NCI-H460 (cell line): Measurements from ENCODE around the gene TMEM126B. TPM values are rescaled to one million over a fixed set of nuclear protein-coding genes. Genes with fewer than 3 reads are reported as not detected.
"Not testable (repeated sequence)": the region's sequence is repeated elsewhere in the genome, so short reads cannot be mapped to it uniquely, and the experiment has no call there.

ENCODE experiments used
- DNase-seq: peaks from one replicate; pipeline ENCODE4 v3.0.0-alpha.2; 2016; ENCODE audit warnings: low read depth; ENCODE audit errors: extremely low read depth
- polyA plus RNA-seq: library from polyadenylated mRNA; depleted of rRNA; stranded (reverse); fragments of >200 nt; gene quantifications from 2 replicates; pipeline ENCODE4 v1.2.3, GENCODE V29; 2014; cell fraction: nucleus; rRNA removed
- total RNA-seq: library from RNA; depleted of rRNA; stranded (reverse); fragments of >200 nt; shearing (Covaris generic); gene quantifications from 2 replicates; pipeline ENCODE4 v1.2.3, GENCODE V29; 2014; rRNA removed

Gene TMEM126B
- 64.2 and 65.0 TPM in 2 replicates for total RNA-seq
- polyA plus RNA-seq: 54.8 and 89.4 TPM in 2 replicates

DNA sequence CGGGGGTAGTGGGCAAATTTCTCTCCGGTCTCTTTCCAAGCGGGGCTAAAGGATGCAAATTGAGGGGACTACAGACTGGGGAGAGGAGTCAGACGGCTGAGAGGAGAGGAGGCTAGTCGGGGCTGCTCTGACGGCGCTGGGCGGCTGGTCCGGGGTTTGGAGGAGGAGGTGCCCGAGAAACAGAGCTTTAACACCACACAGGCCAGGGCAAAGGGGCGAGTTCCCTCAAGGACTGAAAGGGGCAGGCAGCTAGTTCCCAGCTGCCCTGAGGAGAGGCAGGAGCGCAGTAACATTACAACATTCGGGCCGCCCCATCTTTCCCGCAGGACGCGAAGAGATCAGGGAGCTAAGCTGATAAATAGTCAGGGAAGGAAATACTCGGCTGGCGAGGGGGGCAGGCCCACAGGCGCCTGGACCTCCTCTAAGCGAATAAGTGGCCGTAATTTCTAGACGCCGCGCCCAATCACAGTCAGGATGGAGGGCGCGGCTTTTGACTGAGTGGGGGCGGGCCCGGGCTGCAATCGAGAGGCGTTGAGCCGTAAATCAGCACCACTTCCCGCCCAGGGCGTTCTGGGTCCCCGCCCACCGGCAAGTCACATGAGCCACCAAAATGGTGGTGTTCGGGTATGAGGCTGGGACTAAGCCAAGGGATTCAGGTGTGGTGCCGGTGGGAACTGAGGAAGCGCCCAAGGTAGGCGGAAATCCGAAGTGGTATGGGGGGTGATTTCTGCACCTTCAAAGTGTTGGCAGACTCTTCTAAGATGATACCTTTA lies at the start of gene TMEM126B:
TMEM126B (plus strand) TSS at position 596 of the 773 bp plus-strand sequence; CDS start at position 611, 15 bp downstream.
- peak; percentile 94 for DNase-seq

GRCh38 chr11:85582111-85582510 lies 46.3 kb upstream of the TMEM126B start:
- no peak for DNase-seq

DNA sequence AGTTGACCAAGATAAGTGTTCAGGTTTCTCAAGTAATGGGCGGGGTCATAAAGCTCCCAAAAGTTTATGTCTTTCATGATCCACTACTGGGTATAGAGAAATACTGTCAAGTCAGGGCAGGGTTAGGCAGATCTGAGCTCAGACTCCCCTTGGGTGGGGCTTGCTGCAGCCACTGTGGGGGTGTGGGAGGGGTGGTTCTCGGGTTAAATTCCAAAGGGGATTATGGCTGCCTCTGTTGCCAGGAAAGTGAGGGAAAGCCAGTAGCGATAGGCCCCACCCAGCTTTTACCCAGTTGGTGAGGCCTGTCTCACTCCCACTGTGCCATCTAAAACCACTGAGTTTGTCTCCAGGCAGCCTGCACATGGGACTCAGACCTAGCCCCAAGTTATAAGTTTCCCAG lies 39.0 kb upstream of the TMEM126B start:
- no peak for DNase-seq

DNA sequence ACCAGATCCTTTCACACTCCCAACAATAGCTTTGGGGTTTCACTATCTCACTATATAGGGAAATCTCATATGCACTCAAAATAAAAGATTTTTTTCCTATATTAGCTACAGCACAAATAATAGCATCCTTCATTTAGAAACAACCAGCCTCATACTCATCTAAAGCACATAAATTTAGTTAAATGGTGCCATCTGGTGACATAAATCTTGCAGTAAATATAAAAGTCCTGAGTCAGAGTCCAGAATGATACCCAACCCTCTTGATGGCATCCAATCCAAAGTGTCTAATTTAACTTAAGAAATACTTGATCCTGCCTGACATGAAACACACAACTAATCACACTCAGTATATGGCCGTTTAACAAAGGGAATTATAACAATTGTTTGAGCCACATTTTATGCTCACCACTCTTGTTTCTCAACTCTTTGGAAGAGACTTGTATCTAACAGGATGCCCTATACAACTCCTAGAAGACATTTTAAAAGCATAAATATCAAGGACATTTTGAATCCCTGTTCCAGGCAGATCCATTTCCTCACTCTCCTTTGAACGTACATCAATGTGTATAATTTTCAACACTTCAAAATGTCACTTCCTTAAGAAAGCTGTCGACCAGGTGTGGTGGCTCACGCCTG lies 37.4 kb upstream of the TMEM126B start:
- peak; percentile 46 for DNase-seq

DNA sequence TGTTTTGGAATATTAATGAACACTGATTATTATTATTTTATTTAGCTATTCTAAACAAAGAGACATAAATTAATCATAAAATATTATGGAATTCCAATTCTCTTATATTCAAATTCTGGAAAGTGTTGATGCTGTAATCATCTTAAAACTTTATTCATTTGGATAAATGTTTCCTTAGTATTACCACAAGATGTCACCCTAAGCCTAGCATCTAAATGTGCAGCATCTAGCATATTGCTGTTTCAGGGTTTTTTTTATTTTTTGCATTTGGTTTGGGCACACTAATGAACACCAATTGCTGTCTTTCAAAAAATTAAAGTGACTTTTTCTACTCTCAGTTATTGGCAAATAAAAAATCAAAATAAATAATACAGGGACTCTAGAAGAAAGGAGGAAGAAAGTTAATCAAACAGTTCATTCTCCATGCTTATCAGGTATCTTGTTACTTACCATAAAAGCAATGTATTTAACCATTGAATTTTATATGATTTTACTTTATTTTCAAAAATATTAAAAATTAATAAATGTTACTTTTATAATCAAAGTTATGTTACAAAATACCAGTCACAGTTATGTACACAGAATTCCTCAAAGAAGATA lies 33.0 kb upstream of the TMEM126B start:
- DNase-seq: peak; percentile 41

DNA sequence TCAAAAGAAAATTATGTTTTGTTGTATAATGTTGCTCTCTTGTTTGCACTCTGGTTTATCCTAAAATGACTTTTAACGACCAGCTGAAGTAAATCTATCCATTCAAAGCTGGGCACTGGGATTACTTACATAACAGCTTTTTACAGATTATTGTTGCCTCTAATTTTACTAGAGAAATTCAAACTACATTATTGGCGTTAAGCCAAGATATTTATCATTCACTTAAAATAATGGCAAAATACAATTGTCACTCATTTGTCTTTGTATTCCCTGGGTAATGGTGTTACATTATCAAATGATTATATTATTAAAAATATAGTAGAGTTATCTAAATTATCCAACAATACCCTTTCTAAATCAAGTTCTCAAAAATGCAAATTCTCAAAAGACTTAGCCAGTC lies 31.5 kb upstream of the TMEM126B start:
- no peak for DNase-seq

- no peak for DNase-seq
Observed at GRCh38 chr11:85599083-85599482, 29.3 kb upstream of the TMEM126B start.

DNA sequence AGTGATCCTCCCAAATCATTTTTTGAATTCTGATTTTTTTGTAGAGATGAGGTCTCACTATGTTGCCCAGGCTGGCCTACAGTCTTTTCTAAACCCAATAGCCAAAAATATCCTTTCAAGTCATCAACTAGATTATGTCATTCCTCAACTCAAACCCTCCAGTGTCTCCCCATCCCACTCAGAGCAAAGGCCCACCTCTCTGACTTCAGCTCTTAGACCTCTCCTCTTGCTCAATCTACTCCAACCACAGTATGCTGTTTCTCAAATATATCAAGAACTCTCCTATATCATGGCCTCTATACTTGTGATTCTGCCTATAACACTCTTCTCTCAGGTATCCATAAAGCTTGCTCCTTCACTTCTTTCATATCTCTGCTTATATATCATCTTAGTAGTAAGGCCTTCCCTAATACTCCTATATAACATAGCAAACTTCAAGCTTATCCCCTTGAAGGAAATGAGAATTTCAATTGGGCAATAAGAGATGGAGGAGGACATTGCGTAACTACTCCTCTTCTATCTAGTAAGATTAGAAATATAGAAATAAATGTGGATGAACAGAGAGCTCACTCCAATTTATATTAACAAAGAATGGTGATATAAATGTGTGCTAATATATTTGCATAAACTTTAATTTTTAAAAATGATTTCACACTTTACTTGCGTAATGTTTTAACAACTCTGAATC lies 25.7 kb upstream of the TMEM126B start:
- no peak for DNase-seq

DNA sequence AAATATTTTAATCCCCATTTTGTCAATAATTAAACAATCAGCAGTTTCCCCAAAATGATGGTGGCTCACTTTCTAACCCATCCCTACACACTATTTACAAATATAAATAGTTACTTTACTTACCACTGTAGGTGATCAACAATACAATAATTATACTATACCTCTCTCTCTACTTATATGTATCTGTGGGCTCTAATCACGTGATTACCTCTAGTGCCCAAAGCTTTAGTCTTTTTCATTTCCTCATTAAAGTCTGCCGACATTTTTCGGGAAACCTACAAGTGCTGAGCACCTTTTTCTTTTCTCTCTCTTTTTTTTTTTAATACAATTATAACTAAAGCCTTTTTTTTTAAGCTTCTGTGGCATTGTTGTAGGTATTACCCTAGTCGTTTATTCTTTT lies 25.2 kb upstream of the TMEM126B start:
- DNase-seq: no peak

DNA sequence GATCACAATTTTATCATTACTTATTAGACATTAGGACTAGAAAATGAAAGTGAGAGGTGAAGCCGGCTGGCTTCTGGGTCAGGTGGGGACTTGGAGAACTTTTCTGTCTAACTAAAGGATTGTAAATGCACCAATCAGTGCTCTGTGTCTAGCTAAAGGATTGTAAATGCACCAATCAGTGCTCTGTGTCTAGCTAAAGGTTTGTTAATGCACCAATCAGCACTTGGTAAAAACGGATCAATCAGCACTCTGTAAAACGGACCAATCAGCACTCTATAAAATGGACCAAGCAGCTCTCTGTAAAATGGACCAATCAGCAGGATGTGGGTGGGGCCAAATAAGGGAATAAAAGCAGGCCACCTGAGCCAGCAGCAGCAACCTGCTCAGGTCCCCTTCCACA lies 22.2 kb upstream of the TMEM126B start:
- not testable (repeated sequence) for DNase-seq

DNA sequence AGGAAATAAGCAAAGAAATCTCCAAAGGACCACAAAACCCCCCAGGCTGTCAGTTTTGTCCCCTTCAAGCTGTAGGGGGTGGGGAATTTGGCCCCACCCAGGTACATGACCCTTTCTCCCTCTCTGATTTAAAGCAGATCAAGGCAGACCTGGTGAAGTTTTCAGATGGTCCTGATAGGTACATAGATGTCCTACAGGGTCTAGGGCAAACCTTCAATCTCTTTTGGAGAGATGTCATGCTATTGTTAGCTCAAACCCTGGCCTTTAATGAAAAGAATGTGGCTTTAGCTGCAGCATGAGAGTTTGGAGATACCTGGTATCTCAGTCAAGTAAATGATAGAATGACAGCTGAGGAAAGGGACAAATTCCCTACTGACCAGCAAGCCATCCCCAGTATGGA lies 19.8 kb upstream of the TMEM126B start:
- DNase-seq: not testable (repeated sequence)

DNA sequence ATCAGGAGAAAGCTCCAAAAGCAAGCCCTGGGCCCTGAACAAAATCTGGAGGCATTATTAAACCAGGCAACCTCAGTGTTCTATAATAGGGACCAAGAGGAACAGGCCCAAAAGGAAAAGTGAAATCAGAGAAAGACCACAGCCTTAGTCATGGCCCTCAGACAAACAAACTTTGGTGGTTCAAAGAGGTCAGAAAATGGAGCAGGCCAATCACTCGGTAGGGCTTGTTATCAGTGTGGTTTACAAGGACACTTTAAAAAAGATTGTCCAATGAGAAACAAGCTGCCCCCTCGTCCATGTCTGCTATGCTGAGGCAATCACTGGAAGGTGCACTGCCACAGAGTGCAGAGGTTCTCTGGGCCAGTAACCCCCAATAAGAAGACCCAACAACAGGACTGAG lies 19.1 kb upstream of the TMEM126B start:
- not testable (repeated sequence) for DNase-seq

DNA sequence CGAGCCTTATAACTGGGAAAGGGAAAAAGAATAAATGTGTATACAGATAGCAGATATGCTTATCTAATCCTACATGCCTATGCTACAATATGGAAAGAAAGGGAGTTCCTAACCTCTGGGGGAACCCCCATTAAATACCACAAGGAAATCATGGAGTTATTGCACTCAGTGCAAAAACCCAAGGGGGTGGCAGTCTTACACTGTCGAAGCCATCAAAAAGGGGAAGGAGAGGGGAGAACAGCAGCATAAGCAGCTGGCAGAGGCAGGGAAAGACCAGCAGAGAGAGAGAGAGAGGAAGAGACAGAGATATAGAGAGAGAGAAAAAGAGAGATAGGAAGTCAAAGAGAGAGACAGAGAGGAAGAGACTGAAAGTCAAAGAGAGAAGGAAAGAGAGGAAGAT lies 16.8 kb upstream of the TMEM126B start:
- DNase-seq: not testable (repeated sequence)

GRCh38 chr11:85619499-85619898 lies 8.9 kb upstream of the TMEM126B start:
- no peak for DNase-seq

GRCh38 chr11:85620256-85620655 lies 8.1 kb upstream of the TMEM126B start:
- no peak for DNase-seq

DNA sequence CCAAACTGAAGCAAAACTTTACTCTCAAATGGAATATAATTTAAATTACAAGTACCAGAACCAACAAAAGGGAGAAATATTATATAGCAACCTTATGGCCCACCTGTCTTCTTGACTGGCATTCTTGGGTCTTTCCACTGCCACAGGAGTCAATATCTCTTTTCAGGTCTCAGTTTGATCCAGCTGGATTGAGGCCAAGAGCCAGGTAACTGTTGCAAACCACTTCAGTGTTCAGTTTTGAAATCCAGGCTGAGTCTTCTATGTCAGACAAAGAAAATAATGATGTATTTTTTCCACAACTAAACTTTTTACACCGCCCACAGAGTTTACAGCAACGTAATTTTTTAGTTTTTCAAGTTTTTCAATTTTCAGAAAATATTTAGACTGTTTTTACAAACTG lies 1.9 kb upstream of the TMEM126B start:
- DNase-seq: no peak

GRCh38 chr11:85627332-85627997 lies 928 bp upstream of the TMEM126B start, which contains the start of gene DLG2:
Gene DLG2 (minus strand): TSS chr11:85627344.
- no peak for DNase-seq

DNA sequence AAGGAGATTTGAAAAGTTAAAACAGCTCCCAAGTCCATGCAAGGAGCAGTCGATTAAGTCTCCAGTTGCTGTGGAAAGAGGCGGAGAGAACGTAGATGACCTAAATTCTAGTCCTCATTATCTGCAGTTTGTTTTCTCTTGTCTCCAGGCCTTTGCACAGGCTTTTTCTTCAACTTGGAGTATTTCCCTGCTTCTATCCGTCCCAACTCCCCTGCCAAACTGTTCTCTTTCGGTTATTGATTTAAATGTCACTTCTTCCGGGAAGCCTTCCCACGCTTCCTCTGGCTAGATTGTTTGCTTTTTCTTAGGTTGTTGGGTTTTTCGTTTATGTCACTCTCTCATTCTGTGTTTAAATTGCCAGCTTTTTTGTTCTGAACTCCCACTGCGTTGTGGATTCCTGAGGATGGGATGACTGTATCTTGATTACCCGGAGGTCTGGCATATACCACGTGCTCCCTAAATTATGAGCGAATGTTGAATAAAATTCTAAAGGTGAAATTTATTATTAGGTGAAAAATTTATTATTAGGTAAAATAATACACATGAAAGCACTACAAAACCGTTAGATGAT lies 463 bp downstream of the TMEM126B start:
- DNase-seq: no peak

GRCh38 chr11:85634747-85635146 lies 6.4 kb downstream of the TMEM126B start:
- no peak for DNase-seq

GRCh38 chr11:85643191-85643614 lies 14.8 kb downstream of the TMEM126B start:
- no peak for DNase-seq
